ENCODE measurements around the gene RCAN3.
"Not testable (repeated sequence)": the region's sequence is repeated elsewhere in the genome, so short reads cannot be mapped to it uniquely, and the experiment has no call there.

Gene RCAN3

DNA sequence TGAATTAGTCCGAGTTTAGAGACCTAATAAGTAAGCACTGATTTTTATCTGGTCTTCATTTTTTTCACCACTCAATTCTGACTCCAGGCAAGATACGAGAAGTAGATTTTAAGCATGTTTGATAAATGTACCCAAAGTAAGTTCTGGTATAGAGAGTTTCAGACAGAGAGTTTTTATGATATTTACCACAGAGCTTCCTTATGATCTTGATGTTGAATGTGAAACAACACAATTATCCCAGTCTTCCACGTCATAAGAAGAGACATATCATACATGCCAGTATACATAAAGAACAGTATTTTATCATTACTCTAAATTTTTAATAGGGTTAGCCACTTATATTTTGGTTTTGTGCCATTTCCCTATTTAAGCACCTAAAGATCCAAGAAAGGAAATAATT is 45.4 kb downstream of the RCAN3 start:
- no peak for DNase-seq (ENCODE audit: low read depth in 1 of 2, low spot score in 1 of 2)

DNA sequence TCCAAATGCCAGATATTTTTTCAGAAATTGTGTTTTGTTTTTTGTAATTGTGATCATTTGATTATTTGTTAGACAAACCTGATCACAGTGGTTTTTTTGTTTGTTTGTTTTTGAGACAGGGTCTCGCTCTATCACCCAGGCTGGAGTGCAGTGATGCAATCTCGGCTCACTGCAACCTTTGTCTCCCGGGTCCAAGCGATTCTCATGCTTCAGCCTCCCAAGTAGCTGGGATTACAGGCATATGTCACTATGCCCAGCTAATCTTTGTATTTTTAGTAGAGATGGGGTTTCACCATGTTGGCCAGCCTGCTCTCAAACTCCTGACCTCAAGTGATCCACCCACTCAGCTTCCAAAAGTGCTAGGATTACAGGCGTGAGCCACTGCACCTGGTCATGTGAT is 46.6 kb downstream of the RCAN3 start:
- DNase-seq (ENCODE audit: low read depth in 1 of 2, low spot score in 1 of 2) = not testable (repeated sequence)

GRCh38 chr1:24551290-24551959 is 48.8 kb downstream of the RCAN3 start:
- DNase-seq (ENCODE audit: low read depth in 1 of 2, low spot score in 1 of 2) = no peak

DNA sequence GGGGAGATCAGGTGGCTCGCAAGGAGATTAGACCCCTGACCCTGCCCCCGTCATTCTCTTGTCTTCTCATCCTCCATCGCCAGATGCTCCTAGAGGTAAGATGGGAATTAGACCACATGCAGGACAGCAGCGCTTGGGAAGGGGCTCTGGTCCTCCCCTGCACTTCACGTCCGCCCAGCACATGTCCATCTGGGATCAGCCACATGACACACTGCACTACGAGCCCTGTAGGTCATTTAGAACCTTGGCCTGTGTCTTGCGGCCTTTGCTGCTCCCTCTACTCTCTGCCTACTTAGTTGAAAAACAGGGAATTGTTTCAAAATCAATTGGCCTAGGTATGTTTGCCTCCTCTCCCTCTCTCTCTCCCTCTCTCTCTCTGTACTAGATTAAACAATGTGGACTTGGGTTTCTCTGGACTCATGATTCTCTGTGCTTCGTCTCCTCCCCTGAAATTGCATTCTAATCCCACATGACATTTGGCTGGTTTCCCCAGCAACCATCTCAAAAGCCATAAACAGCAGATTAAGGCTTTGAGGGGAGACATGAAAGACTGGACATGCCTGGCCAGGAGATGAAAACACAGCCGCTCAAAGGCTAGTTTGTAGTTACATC is 49.4 kb downstream of the RCAN3 start:
- DNase-seq (ENCODE audit: low read depth in 1 of 2, low spot score in 1 of 2) = no peak

GRCh38 chr1:24553931-24554330 is 51.3 kb downstream of the RCAN3 start:
- DNase-seq (ENCODE audit: low read depth in 1 of 2, low spot score in 1 of 2) = no peak

- no peak for DNase-seq (ENCODE audit: low read depth in 1 of 2, low spot score in 1 of 2)
Observed at GRCh38 chr1:24554714-24555113, 52.1 kb downstream of the RCAN3 start.

DNA sequence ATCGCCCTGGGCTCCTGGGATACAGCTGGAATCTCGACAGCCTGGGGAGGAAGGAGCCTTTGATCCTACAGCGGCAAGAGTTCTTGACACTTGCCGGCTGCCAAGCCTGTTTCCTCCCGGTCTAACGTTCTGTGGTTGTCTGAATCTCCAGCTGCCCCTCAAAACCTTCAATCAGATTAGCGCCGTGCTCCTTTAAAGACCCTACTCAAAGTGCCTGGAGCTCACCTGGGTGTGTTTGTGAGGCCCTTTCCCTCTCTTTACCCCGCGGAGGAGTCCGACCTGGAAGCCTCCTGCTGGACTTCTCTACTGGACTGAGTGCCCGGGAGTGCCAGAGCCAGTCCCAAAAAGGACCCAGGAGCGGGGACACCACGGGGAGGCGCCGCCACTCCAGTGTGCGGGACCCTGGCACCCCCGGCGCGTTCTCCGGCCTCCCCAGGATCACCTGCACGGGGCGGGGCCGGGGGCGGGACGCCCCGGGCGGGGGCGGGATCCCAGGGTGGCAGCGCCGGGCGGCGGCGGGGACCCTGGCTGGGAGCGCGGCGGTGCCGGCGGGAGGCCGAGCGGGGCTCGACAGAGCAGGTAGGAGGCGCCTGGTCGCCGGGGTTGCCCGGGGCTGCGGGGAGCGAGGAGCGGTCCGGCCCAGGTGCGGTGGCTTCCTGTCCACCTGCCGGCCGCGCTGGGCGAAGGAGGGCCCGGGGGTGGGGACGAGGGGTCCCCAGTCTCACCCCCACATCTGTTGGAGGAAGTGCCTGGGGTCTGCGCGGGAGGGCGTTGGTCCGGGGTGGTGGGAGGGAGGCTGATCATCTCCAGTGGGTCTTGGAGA is 53.2 kb downstream of the RCAN3 start, which contains the start of gene NCMAP:
Gene NCMAP (plus strand): TSS at position 497 of the 823 bp plus-strand sequence. CDS start 39,344 bp downstream, outside the sequence.
- DNase-seq (ENCODE audit: low read depth in 1 of 2, low spot score in 1 of 2) = peak; percentile 26 to 36

DNA sequence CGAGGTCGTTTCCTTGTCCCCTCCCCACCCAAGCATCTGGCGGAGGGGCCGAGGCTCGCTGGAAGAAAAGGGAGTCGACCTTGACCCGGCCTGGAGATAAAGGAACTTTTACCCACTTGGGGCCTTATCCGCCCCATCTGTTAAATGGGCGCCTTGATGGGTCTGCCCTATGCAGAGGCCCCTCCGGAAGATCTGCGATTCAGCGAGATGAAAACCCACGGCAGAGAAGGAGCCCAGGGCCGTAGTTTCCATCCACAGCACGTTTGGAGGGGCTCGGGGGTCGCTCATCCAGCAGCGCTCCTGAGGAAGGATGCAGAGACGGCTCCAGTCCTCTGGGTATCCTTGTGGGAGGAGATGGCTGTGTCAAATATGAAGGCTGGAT is 53.8 kb downstream of the RCAN3 start:
- no peak for DNase-seq (ENCODE audit: low read depth in 1 of 2, low spot score in 1 of 2)

GRCh38 chr1:24557220-24557619 is 54.6 kb downstream of the RCAN3 start:
- no peak for DNase-seq (ENCODE audit: low read depth in 1 of 2, low spot score in 1 of 2)

DNA sequence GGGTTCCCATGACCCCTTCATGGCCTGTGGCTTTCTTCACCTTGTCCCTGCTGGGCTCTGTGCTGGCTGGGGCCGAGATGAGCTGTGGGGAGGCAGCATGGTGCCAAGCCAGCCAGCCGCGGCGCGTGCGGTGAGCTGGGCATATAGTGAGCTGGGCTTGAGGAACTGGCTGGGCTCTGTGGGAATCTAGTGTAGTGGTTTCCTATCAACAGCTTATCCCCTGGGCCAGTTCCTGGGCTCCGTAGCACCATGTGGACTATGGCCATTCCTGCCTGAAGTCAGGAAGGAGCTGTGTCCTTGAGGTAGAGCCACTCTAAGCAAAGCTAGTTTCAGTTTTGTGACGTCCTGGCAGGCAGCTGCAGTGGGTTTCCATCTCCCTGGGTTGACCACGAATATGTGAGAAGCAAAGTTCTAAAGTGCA is 55.1 kb downstream of the RCAN3 start:
- DNase-seq (ENCODE audit: low read depth in 1 of 2, low spot score in 1 of 2) = no peak

GRCh38 chr1:24558455-24558854 is 55.8 kb downstream of the RCAN3 start:
- no peak for DNase-seq (ENCODE audit: low read depth in 1 of 2, low spot score in 1 of 2)

GRCh38 chr1:24558902-24559791 is 56.5 kb downstream of the RCAN3 start:
- DNase-seq (ENCODE audit: low read depth in 1 of 2, low spot score in 1 of 2) = no peak

DNA sequence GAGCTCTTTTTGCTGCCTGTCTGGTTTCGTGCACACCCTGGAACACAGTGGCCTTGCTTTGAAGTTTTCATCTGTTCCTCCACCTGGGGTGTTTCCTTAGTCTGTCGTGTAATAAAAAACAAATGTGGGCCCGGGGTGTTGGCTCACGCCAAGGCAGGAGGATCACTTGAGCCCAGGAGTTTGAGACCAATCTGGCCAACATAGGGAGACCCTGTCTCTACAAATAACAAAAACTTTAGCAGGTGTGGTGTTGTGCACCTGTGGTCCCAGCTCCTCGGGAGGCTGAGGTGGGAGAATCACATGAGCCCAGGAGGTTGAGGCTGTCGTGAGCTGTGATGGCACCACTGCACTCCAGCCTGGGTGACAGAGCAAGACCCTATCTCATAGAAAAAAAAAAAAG is 57.7 kb downstream of the RCAN3 start:
- no peak for DNase-seq (ENCODE audit: low read depth in 1 of 2, low spot score in 1 of 2)

DNA sequence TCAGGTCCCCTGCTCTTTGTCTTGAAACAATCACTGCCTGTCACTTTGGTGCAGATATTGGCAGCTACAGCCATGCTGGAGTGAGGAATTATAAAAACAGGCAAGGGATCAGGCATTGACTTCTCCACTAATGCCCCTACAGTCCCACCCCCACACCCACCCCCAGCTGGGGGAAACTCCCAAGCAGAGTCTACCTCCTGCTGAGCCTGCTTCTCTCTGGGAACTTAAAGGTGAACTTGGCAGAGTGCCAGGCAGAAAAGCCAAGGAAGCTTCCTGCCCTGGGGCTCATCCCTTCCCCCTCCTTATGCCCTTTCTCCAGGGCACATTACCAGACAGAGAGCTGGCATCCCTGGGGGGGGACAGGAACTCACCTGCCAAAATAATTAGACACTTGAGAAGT is 60.0 kb downstream of the RCAN3 start:
- DNase-seq (ENCODE audit: low read depth in 1 of 2, low spot score in 1 of 2) = no peak

DNA sequence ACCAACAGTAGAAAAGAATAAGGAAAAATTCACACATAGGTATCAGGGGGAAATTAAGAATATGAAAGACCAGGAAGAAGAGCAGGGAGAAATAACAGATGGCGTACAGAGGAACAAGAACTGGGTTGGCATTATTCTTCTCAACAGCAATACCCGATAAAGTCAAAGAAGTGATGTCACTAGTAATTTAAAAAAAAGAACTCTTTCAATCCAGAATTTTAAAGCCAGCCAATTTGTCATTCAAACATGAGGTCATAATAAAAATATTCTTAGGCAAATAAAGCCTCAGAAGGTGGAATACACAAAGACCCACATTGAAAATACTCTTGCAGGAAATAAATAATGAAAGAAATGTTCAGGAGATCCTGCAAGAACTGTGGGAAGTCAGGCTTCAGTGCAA is 62.1 kb downstream of the RCAN3 start:
- no peak for DNase-seq (ENCODE audit: low read depth in 1 of 2, low spot score in 1 of 2)

- DNase-seq (ENCODE audit: low read depth in 1 of 2, low spot score in 1 of 2) = no peak
Observed at GRCh38 chr1:24566236-24566867, 63.7 kb downstream of the RCAN3 start.

GRCh38 chr1:24567792-24568388 is 65.3 kb downstream of the RCAN3 start:
- no peak for DNase-seq (ENCODE audit: low read depth in 1 of 2, low spot score in 1 of 2)

DNA sequence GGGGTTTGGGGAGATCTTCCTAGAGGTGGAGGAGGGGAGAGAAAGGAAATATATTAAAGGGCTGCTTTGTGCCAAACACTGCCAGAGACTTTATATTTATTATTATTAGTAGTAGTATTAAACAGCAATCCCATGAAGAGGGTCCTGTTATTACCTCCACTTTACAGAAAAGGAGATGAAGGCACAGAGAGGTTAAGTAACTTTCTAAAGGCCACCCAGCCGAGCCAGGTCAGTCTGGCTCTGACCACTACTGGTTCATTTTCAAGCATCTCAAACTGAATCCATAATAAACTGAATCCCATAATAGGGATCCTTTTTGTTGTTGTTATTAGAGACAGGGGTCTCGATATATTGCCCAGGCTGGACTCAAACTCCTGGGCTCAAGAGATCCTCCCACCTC is 65.8 kb downstream of the RCAN3 start:
- DNase-seq (ENCODE audit: low read depth in 1 of 2, low spot score in 1 of 2) = no peak

- DNase-seq (ENCODE audit: low read depth in 1 of 2, low spot score in 1 of 2) = no peak
Observed at GRCh38 chr1:24570265-24571125, 67.9 kb downstream of the RCAN3 start.

All from activated T-helper 1 cell treated with anti-CD3 and anti-CD28 coated beads, Interleukin-2, amount 50 U/mL, for 16 hours (primary cell).